Endothelial cell of umbilical vein (primary cell): ENCODE data around the gene MAN1A1. TPM values are rescaled to one million over a fixed set of nuclear protein-coding genes. Genes with fewer than 3 reads are reported as not detected.

Experiments used
- BruUV-seq: library from RNA; stranded (reverse); fragments of 400-500 nt; replicated peaks from 2 replicates; lab custom pipeline; 2021; lab: Mats Ljungman, UMichigan
- CTCF ChIA-PET: fragments of 300-600, 350-600 bp; sonication (Branson Sonifier 250); formaldehyde crosslinking; loops from one replicate; lab custom pipeline; 2021; ENCODE audit warnings: antibody characterized with exemption, inconsistent platforms; lab: Charles Lee
- POLR2A ChIA-PET: fragments of 300-600, 350-600 bp; sonication (Branson Sonifier 250); formaldehyde crosslinking; loops from one replicate; lab custom pipeline; 2021; ENCODE audit warnings: antibody characterized with exemption, inconsistent platforms; lab: Charles Lee
- DNase-seq: peaks from one replicate; pipeline ENCODE4 v3.0.0-alpha.2; 2011; ENCODE audit warnings: low read depth, low spot score
- FAIRE-seq: peaks from 2 replicates; lab custom pipeline; 2011; peaks lifted over from hg19 to GRCh38; lab: Jason Lieb, UNC
- H2AFZ ChIP-seq: 2 replicates; pipeline ENCODE4 v1.6.0; 2012; ENCODE audit warnings: low read depth, low read length, control low read depth, inconsistent platforms
- H3K27ac ChIP-seq: 2 replicates; pipeline ENCODE4 v1.5.1; 2011; ENCODE audit warnings: low read depth, mild to moderate bottlenecking, control low read depth, low read length, moderate library complexity; ENCODE audit not compliant: insufficient read depth
- H3K27me3 ChIP-seq, 2 experiments: 2 replicates each; pipeline versions ENCODE4 v1.6.0 to v1.6.1; 2011; ENCODE audit warnings: low read length in 2 of 2, mixed read lengths in 1 of 2; ENCODE audit not compliant: control insufficient read depth in 2 of 2, insufficient read depth in 2 of 2
- H3K36me3 ChIP-seq, 2 experiments: 2 replicates in 1 of 2; 3 replicates in 1 of 2; pipeline ENCODE4 v1.5.1; 2011; ENCODE audit warnings: low read length in 2 of 2, mild to moderate bottlenecking in 1 of 2, moderate library complexity in 1 of 2; ENCODE audit not compliant: control insufficient read depth in 2 of 2, insufficient read depth in 2 of 2; ENCODE audit errors: extremely low read depth in 1 of 2
- H3K4me1 ChIP-seq: 3 replicates; pipeline ENCODE4 v1.5.1; 2011; ENCODE audit warnings: mild to moderate bottlenecking, low read length; ENCODE audit not compliant: control insufficient read depth, insufficient read depth; ENCODE audit errors: extremely low read depth
- H3K4me2 ChIP-seq: 2 replicates; pipeline ENCODE4 v1.6.1; 2011; ENCODE audit warnings: low read length, control low read depth, mixed read lengths; ENCODE audit not compliant: insufficient read depth
- H3K4me3 ChIP-seq, 3 experiments: fragments of 200-600 bp in 1 of 3; sonication (generic), shearing (Covaris generic) in 1 of 3; replicated peaks in 1 of 3; 2 replicates each; pipeline ENCODE4 v1.5.1; 2011 to 2016; ENCODE audit warnings: control low read depth in 3 of 3, low read length in 3 of 3, mild to moderate bottlenecking in 2 of 3, inconsistent platforms in 1 of 3, low read depth in 1 of 3, moderate library complexity in 1 of 3; ENCODE audit not compliant: insufficient read depth in 1 of 3
- H3K79me2 ChIP-seq: 2 replicates; pipeline ENCODE4 v1.6.0; 2012; ENCODE audit warnings: low read length, inconsistent platforms; ENCODE audit not compliant: control insufficient read depth, insufficient read depth
- H3K9ac ChIP-seq: replicated peaks from 2 replicates; pipeline ENCODE3; 2011; ENCODE audit warnings: low read length, control low read depth; ENCODE audit not compliant: insufficient read depth; ENCODE audit errors: extremely low read depth
- H3K9me1 ChIP-seq: replicated peaks from 3 replicates; pipeline ENCODE4 v1.6.0; 2011; ENCODE audit warnings: mild to moderate bottlenecking, low read length; ENCODE audit not compliant: control insufficient read depth, insufficient read depth; ENCODE audit errors: extremely low read depth
- H3K9me3 ChIP-seq: replicated peaks from 2 replicates; pipeline ENCODE4 v1.5.1; 2012; ENCODE audit warnings: low read length, inconsistent platforms; ENCODE audit not compliant: control insufficient read depth, insufficient read depth
- H4K20me1 ChIP-seq: replicated peaks from 2 replicates; pipeline ENCODE3; 2011; ENCODE audit warnings: mild to moderate bottlenecking, low read length; ENCODE audit not compliant: control insufficient read depth, insufficient read depth; ENCODE audit errors: extremely low read depth
- EZH2 ChIP-seq: IDR thresholded peaks from 2 replicates; pipeline ENCODE4 v1.6.1; 2012; ENCODE audit warnings: borderline replicate concordance, low read depth, mild to moderate bottlenecking, moderate library complexity, low read length, inconsistent platforms; ENCODE audit not compliant: severe bottlenecking
- FOS ChIP-seq: IDR thresholded peaks from 2 replicates; pipeline ENCODE4 v1.6.1; 2011; ENCODE audit warnings: mild to moderate bottlenecking, low read length, moderate library complexity, borderline replicate concordance; ENCODE audit not compliant: insufficient read depth
- GATA2 ChIP-seq: IDR thresholded peaks from 2 replicates; pipeline ENCODE4 v1.7.0; 2011; ENCODE audit warnings: low read depth, mild to moderate bottlenecking, moderate library complexity, mixed read lengths, low read length; ENCODE audit not compliant: insufficient read length, insufficient read depth
- JUN ChIP-seq: IDR thresholded peaks from 2 replicates; pipeline ENCODE4 v1.6.1; 2011; ENCODE audit warnings: borderline replicate concordance, low read depth; ENCODE audit not compliant: insufficient read length, insufficient read depth
- MYC ChIP-seq: IDR thresholded peaks from one replicate; pipeline ENCODE4 v1.6.1; 2011; ENCODE audit warnings: mild to moderate bottlenecking, low read depth, low read length
- POLR2A ChIP-seq: IDR thresholded peaks from 2 replicates; pipeline ENCODE4 v1.6.1; 2012; ENCODE audit warnings: low read depth, mild to moderate bottlenecking, control low read depth, low read length
- POLR2AphosphoS5 ChIP-seq: IDR thresholded peaks from 2 replicates; pipeline ENCODE4 v1.6.1; 2012; ENCODE audit warnings: low read depth, mild to moderate bottlenecking, control low read depth, low read length, moderate library complexity; ENCODE audit not compliant: insufficient read depth
- dilution Hi-C: fragments of 300-500 bp; cut with MboI; formaldehyde crosslinking; loops from one replicate; pipeline ENCODE4 v1.15.0; 2019; ENCODE audit warnings: low sequenced_read_pairs; ENCODE audit not compliant: extremely low pct_ligation_motif_present
- intact Hi-C: fragments of 100-400 bp; cut with micrococcal nuclease; formaldehyde crosslinking; loops from one replicate; pipeline ENCODE4 v1.10.0; 2022
- polyA plus RNA-seq, 4 experiments: library from polyadenylated mRNA; depleted of rRNA in 3 of 4; stranded (reverse) in 3 of 4; unstranded in 1 of 4; fragments of >200 nt; gene quantifications; 2 replicates each; pipeline versions ENCODE4 v1.2.1 to v1.2.3, GENCODE V29; 2011 to 2012; ENCODE audit warnings: missing spikeins in 1 of 4
- total RNA-seq: library from RNA; stranded (reverse); gene quantifications from 2 replicates; pipeline ENCODE4 v1.2.3, GENCODE V29; 2021
- TF ChIP-seq, protein P1 (sequence below), 2 donors: IDR thresholded peaks; 1 replicate in 1 of 2; 2 replicates in 1 of 2; pipeline ENCODE4 v1.5.1; 2011; ENCODE audit warnings: low read length in 2 of 2, mild to moderate bottlenecking in 2 of 2, moderate library complexity in 2 of 2, control low read depth in 1 of 2, inconsistent platforms in 1 of 2, low read depth in 1 of 2; ENCODE audit not compliant: insufficient read depth in 1 of 2; ENCODE audit errors: extremely low read depth in 1 of 2
- TF ChIP-seq, protein P2 (sequence below): IDR thresholded peaks from 2 replicates; pipeline ENCODE4 v1.6.1; 2011; ENCODE audit not compliant: insufficient read depth, insufficient read length

The MAN1A1 gene
- total and polyA plus RNA-seq, 2 donors (not counting 3 experiments of a cell fraction or from before 2014, with no cell fraction given), result 3.3 to 12.9 TPM

DNA sequence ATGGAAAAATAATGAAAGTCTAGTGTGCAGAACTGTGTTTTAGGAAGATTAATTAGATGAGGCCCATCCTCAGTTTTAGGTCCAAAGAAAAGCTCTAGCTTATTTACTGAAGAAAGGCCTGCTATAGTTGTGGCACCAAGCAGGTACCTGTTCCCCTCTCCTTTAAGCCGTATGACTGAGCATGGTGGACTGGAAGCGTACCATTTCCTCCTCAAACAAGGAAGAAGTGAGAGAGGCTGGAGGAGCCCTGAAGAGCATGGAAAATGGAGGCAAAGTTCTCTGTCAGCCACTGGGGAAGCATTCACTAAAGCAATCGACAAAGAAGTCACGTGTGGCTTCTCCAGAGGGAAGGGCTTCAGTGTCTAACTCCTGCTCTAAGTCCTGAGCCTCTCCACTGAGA, 100.2 kb downstream of the MAN1A1 start:
- Histone ChIP-seq H3K4me3 (no peak overlapping the region), H4K20me1 (no peaks in the 10 kb centered on the region), H3K79me2 (no peaks in the 10 kb centered on the region), H3K9me1 (no peaks in the 10 kb centered on the region), H2AFZ (no peak overlapping the region), H3K9ac (no peak overlapping the region), H3K4me2 (no peak overlapping the region), H3K9me3 (no peaks in the 10 kb centered on the region), H3K36me3 (no peaks in the 10 kb centered on the region), H3K27ac (no peak overlapping the region), H3K4me1 (no peaks in the 10 kb centered on the region), H3K27me3 (no peaks in the 10 kb centered on the region)
- TF ChIP-seq, protein P1, sequence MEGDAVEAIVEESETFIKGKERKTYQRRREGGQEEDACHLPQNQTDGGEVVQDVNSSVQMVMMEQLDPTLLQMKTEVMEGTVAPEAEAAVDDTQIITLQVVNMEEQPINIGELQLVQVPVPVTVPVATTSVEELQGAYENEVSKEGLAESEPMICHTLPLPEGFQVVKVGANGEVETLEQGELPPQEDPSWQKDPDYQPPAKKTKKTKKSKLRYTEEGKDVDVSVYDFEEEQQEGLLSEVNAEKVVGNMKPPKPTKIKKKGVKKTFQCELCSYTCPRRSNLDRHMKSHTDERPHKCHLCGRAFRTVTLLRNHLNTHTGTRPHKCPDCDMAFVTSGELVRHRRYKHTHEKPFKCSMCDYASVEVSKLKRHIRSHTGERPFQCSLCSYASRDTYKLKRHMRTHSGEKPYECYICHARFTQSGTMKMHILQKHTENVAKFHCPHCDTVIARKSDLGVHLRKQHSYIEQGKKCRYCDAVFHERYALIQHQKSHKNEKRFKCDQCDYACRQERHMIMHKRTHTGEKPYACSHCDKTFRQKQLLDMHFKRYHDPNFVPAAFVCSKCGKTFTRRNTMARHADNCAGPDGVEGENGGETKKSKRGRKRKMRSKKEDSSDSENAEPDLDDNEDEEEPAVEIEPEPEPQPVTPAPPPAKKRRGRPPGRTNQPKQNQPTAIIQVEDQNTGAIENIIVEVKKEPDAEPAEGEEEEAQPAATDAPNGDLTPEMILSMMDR (IDR thresholded peaks at IDR 0.05; ENCODE audit: extremely low read depth in 1 of 2, insufficient read depth in 1 of 2, low read depth in 1 of 2, low read length in 2 of 2), result no peak
- TF ChIP-seq JUN (no peak), GATA2 (no peak), EZH2 (no peak), POLR2A (no peak), MYC (no peak), FOS (no peak), POLR2AphosphoS5 (no peak)
- TF ChIP-seq, protein P2, sequence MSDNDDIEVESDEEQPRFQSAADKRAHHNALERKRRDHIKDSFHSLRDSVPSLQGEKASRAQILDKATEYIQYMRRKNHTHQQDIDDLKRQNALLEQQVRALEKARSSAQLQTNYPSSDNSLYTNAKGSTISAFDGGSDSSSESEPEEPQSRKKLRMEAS, result no peak
- no TSS peak for BruUV-seq
- ChIA-PET POLR2A (no interaction called here), CTCF (no interaction called here)
- dilution Hi-C loops (no loop called here), intact Hi-C loops (no loop called here)
- FAIRE-seq, result no peak
- DNase-seq, result no peak
